Measurements from ENCODE around the gene SERTAD3. TPM values are rescaled to one million over a fixed set of nuclear protein-coding genes. Genes with fewer than 3 reads are reported as not detected.

Gene SERTAD3

GRCh38 chr19:40397568-40397906 lies 46.6 kb downstream of the SERTAD3 start:
- Histone ChIP-seq H3K4me3 (ENCODE audit: low read length) (no peak overlapping the region), H3K36me3 (ENCODE audit: insufficient read depth, low read length) (no peaks in the 10 kb centered on the region), H3K4me2 (ENCODE audit: low read length) (no peak overlapping the region), H3K9me3 (replicated peaks; ENCODE audit: low read length) (no peaks in the 10 kb centered on the region), H3K9ac (ENCODE audit: low read depth, low read length) (no peak overlapping the region), H3K4me1 (ENCODE audit: control insufficient read depth, insufficient read depth, low read length) (no peaks in the 10 kb centered on the region), H3K27me3 (ENCODE audit: control insufficient read depth, insufficient read depth, low read length) (no peaks in the 10 kb centered on the region)

- Histone ChIP-seq H3K36me3 (ENCODE audit: insufficient read depth, low read length) (no peaks in the 10 kb centered on the region), H3K4me3 (ENCODE audit: low read length) (no peak overlapping the region), H3K27me3 (ENCODE audit: control insufficient read depth, insufficient read depth, low read length) (no peaks in the 10 kb centered on the region), H3K4me1 (ENCODE audit: control insufficient read depth, insufficient read depth, low read length) (no peaks in the 10 kb centered on the region), H3K9ac (ENCODE audit: low read depth, low read length) (no peak overlapping the region), H3K4me2 (ENCODE audit: low read length) (no peak overlapping the region), H3K9me3 (replicated peaks; ENCODE audit: low read length) (no peaks in the 10 kb centered on the region)
Observed at GRCh38 chr19:40396886-40397567, 47.1 kb downstream of the SERTAD3 start.

- Histone ChIP-seq H3K4me2 (ENCODE audit: low read length) (no peak overlapping the region), H3K27me3 (ENCODE audit: control insufficient read depth, insufficient read depth, low read length) (no peaks in the 10 kb centered on the region), H3K36me3 (ENCODE audit: insufficient read depth, low read length) (no peaks in the 10 kb centered on the region), H3K4me3 (ENCODE audit: low read length) (no peak overlapping the region), H3K4me1 (ENCODE audit: control insufficient read depth, insufficient read depth, low read length) (no peaks in the 10 kb centered on the region), H3K9ac (ENCODE audit: low read depth, low read length) (no peak overlapping the region), H3K9me3 (replicated peaks; ENCODE audit: low read length) (no peaks in the 10 kb centered on the region)
Observed at GRCh38 chr19:40395956-40396355, 48.2 kb downstream of the SERTAD3 start.

- no peak overlapping the region for H3K4me2 ChIP-seq (ENCODE audit: low read length)
- no peaks in the 10 kb centered on the region for H3K36me3 ChIP-seq (ENCODE audit: insufficient read depth, low read length)
- H3K4me1 ChIP-seq (ENCODE audit: control insufficient read depth, insufficient read depth, low read length) = no peaks in the 10 kb centered on the region
- no peak overlapping the region for H3K9ac ChIP-seq (ENCODE audit: low read depth, low read length)
- H3K27me3 ChIP-seq (ENCODE audit: control insufficient read depth, insufficient read depth, low read length) = no peaks in the 10 kb centered on the region
- no peaks in the 10 kb centered on the region for H3K9me3 ChIP-seq (replicated peaks; ENCODE audit: low read length)
- H3K4me3 ChIP-seq (ENCODE audit: low read length) = no peak overlapping the region
Observed at GRCh38 chr19:40394816-40395210, 49.3 kb downstream of the SERTAD3 start.

GRCh38 chr19:40393894-40394815 lies 50.0 kb downstream of the SERTAD3 start:
- Histone ChIP-seq H3K4me3 (ENCODE audit: low read length) (no peak overlapping the region), H3K4me2 (ENCODE audit: low read length) (no peak overlapping the region), H3K36me3 (ENCODE audit: insufficient read depth, low read length) (no peaks in the 10 kb centered on the region), H3K27me3 (ENCODE audit: control insufficient read depth, insufficient read depth, low read length) (no peaks in the 10 kb centered on the region), H3K4me1 (ENCODE audit: control insufficient read depth, insufficient read depth, low read length) (no peaks in the 10 kb centered on the region), H3K9ac (ENCODE audit: low read depth, low read length) (no peak overlapping the region), H3K9me3 (replicated peaks; ENCODE audit: low read length) (no peaks in the 10 kb centered on the region)

GRCh38 chr19:40392894-40393517 lies 51.1 kb downstream of the SERTAD3 start:
- no peaks in the 10 kb centered on the region for H3K27me3 ChIP-seq (ENCODE audit: control insufficient read depth, insufficient read depth, low read length)
- no peak overlapping the region for H3K9ac ChIP-seq (ENCODE audit: low read depth, low read length)
- no peak overlapping the region for H3K4me2 ChIP-seq (ENCODE audit: low read length)
- no peaks in the 10 kb centered on the region for H3K9me3 ChIP-seq (replicated peaks; ENCODE audit: low read length)
- no peaks in the 10 kb centered on the region for H3K4me1 ChIP-seq (ENCODE audit: control insufficient read depth, insufficient read depth, low read length)
- no peaks in the 10 kb centered on the region for H3K36me3 ChIP-seq (ENCODE audit: insufficient read depth, low read length)
- H3K4me3 ChIP-seq (ENCODE audit: low read length) = no peak overlapping the region

- no peaks in the 10 kb centered on the region for H3K36me3 ChIP-seq (ENCODE audit: insufficient read depth, low read length)
- H3K4me1 ChIP-seq (ENCODE audit: control insufficient read depth, insufficient read depth, low read length) = no peaks in the 10 kb centered on the region
- no peak overlapping the region for H3K9ac ChIP-seq (ENCODE audit: low read depth, low read length)
- no peaks in the 10 kb centered on the region for H3K27me3 ChIP-seq (ENCODE audit: control insufficient read depth, insufficient read depth, low read length)
- H3K4me2 ChIP-seq (ENCODE audit: low read length) = no peak overlapping the region
- no peaks in the 10 kb centered on the region for H3K9me3 ChIP-seq (replicated peaks; ENCODE audit: low read length)
- no peak overlapping the region for H3K4me3 ChIP-seq (ENCODE audit: low read length)
Observed at GRCh38 chr19:40392123-40392522, 52.0 kb downstream of the SERTAD3 start.

Small RNA genes lying within 50 kb of the gene (small RNA-seq; reads per million reads assigned to genes)
- gene RF00017 = not detected

Data from skeletal muscle satellite cell (primary cell).